ENCODE data around the gene NFIB. TPM values are rescaled to one million over a fixed set of nuclear protein-coding genes. Genes with fewer than 3 reads are reported as not detected.

Gene NFIB
- polyA plus RNA-seq, 1 of the 3 experiments (the other 2 are of a cell fraction) = 9.2 TPM

GRCh38 chr9:14286121-14286520 lies 27.8 kb downstream of the NFIB start (continued):
- no peak for TF ChIP-seq SMC3 (IDR thresholded peaks at IDR 0.05; ENCODE audit: low read depth, low read length)
- TF ChIP-seq FOXM1 (IDR thresholded peaks at IDR 0.05; ENCODE audit: low read depth) = no peak
- TF ChIP-seq EZH2phosphoT487 (IDR thresholded peaks at IDR 0.05; ENCODE audit: borderline replicate concordance, low read depth) = no peak
- TF ChIP-seq RCOR1 (IDR thresholded peaks at IDR 0.05; ENCODE audit: low read length) = no peak
- no peak for TF ChIP-seq ZBTB33 (IDR thresholded peaks at IDR 0.05; ENCODE audit: borderline replicate concordance, low read depth)
- no peak for TF ChIP-seq TAF1 (IDR thresholded peaks at IDR 0.05; ENCODE audit: borderline replicate concordance, low read depth, low read length)

- H3K27me3 ChIP-seq (ENCODE audit: insufficient read depth) = no peaks in the 10 kb centered on the region
- no peak for DNase-seq
- peak overlapping the region in 1 of 2 experiments; percentile 29; a peak in 3 of 4 replicates for H3K27ac ChIP-seq (ENCODE audit: low read depth in 2 of 2, low read length in 1 of 2)
- peaks cover 90% of the 10 kb centered on the region for H3K79me2 ChIP-seq (ENCODE audit: insufficient read depth)
- H3K4me1 ChIP-seq (ENCODE audit: control insufficient read depth in 1 of 2, insufficient read depth in 2 of 2, low read depth in 1 of 2, low read length in 1 of 2) = peaks cover 18 to 19% of the 10 kb centered on the region in 2 experiments; a peak in 3 of 4 replicates
- ChIA-PET CTCF (no interaction called here), POLR2A (no interaction called here)
- peaks cover 0 to 2% of the 10 kb centered on the region in 2 experiments for H3K36me3 ChIP-seq (replicated peaks in 1 of 2; ENCODE audit: control insufficient read depth in 1 of 2, insufficient read depth in 2 of 2, low read length in 1 of 2)
- no peak overlapping the region for H3K4me3 ChIP-seq (ENCODE audit: low read depth in 2 of 2, low read length in 1 of 2)
- TF ChIP-seq FOXM1 (IDR thresholded peaks at IDR 0.05; ENCODE audit: low read depth) = 0 out of 2 replicates have a peak, but pooled peaks have one; percentile 34
- no peak for TF ChIP-seq SIN3A (IDR thresholded peaks at IDR 0.05; ENCODE audit: borderline replicate concordance, low read depth, low read length)
- no peak for TF ChIP-seq RFX5 (IDR thresholded peaks at IDR 0.05; ENCODE audit: low read length)
- TF ChIP-seq TCF12 (IDR thresholded peaks at IDR 0.05) = peak; percentile 59
- TF ChIP-seq EP300 (IDR thresholded peaks at IDR 0.05; ENCODE audit: borderline replicate concordance in 1 of 2, low read depth in 1 of 2, low read length in 1 of 2) = peak in 1 of 2 experiments; percentile 41; a peak in 1 of 4 replicates
- TF ChIP-seq NFIC (IDR thresholded peaks at IDR 0.05; ENCODE audit: borderline replicate concordance) = 0 out of 2 replicates have a peak, but pooled peaks have one; percentile 21
- 0 out of 2 replicates have a peak, but pooled peaks have one; percentile 15 for TF ChIP-seq TEAD4 (IDR thresholded peaks at IDR 0.05; ENCODE audit: borderline replicate concordance, insufficient read depth)
- no peaks in the 10 kb centered on the region; the same call in 1 of the 2 replicates for H4K20me1 ChIP-seq (ENCODE audit: insufficient read depth)
- 48% methylated on average over 1 of the region's 1 CpG for WGBS (ENCODE audit: low lambda C conversion rate)
- H3K4me2 ChIP-seq = no peak overlapping the region
- H3F3A ChIP-seq (replicated peaks; ENCODE audit: insufficient read depth) = peaks cover 7% of the 10 kb centered on the region
- H3K9ac ChIP-seq = no peak overlapping the region
- H2AFZ ChIP-seq (ENCODE audit: low read depth) = no peak overlapping the region
- H3K9me2 ChIP-seq = no peaks in the 10 kb centered on the region
- no peaks in the 10 kb centered on the region for H3K9me3 ChIP-seq
Measured at GRCh38 chr9:14283276-14283675, 30.7 kb downstream of the NFIB start.

GRCh38 chr9:14281876-14282275 lies 32.1 kb downstream of the NFIB start:
- H3K4me3 ChIP-seq (ENCODE audit: low read depth in 2 of 2, low read length in 1 of 2) = no peak overlapping the region
- peaks cover 0 to 2% of the 10 kb centered on the region in 2 experiments for H3K36me3 ChIP-seq (replicated peaks in 1 of 2; ENCODE audit: control insufficient read depth in 1 of 2, insufficient read depth in 2 of 2, low read length in 1 of 2)
- H3K9me2 ChIP-seq = no peaks in the 10 kb centered on the region
- ChIA-PET POLR2A (no interaction called here), CTCF (no interaction called here)
- H2AFZ ChIP-seq (ENCODE audit: low read depth) = no peak overlapping the region
- no peak for DNase-seq
- H3K9me3 ChIP-seq = no peaks in the 10 kb centered on the region
- no peak for TF ChIP-seq MEF2A (IDR thresholded peaks at IDR 0.05; ENCODE audit: borderline replicate concordance, low read depth)
- no peak for TF ChIP-seq YY1 (IDR thresholded peaks at IDR 0.05; ENCODE audit: low read depth)
- TF ChIP-seq TAF1 (IDR thresholded peaks at IDR 0.05; ENCODE audit: borderline replicate concordance, low read depth, low read length) = no peak
- no peak for TF ChIP-seq FOSL2 (IDR thresholded peaks at IDR 0.05; ENCODE audit: borderline replicate concordance, low read depth)
- TF ChIP-seq PBX3 (IDR thresholded peaks at IDR 0.05) = no peak
- TF ChIP-seq IRF3 (IDR thresholded peaks at IDR 0.05; ENCODE audit: low read depth, low read length) = no peak
- no peak for TF ChIP-seq JUND (IDR thresholded peaks at IDR 0.05)
- no peak for TF ChIP-seq RXRA (IDR thresholded peaks at IDR 0.05; ENCODE audit: borderline replicate concordance, low read depth)
- TF ChIP-seq GATA2 (CRISPR knock-in tag; IDR thresholded peaks at IDR 0.05) = no peak
- TF ChIP-seq NRF1 (IDR thresholded peaks at IDR 0.05; ENCODE audit: low read depth, low read length) = no peak
- TF ChIP-seq GABPA (IDR thresholded peaks at IDR 0.05; ENCODE audit: low read depth) = no peak
- H3F3A ChIP-seq (replicated peaks; ENCODE audit: insufficient read depth) = peaks cover 9% of the 10 kb centered on the region
- H3K27me3 ChIP-seq (ENCODE audit: insufficient read depth) = no peaks in the 10 kb centered on the region
- peaks cover 90% of the 10 kb centered on the region for H3K79me2 ChIP-seq (ENCODE audit: insufficient read depth)
- no peaks in the 10 kb centered on the region; the same call in 1 of the 2 replicates for H4K20me1 ChIP-seq (ENCODE audit: insufficient read depth)
- no peak overlapping the region for H3K27ac ChIP-seq (ENCODE audit: low read depth in 2 of 2, low read length in 1 of 2)
- peaks cover 28 to 31% of the 10 kb centered on the region in 2 experiments; a peak in 3 of 4 replicates for H3K4me1 ChIP-seq (ENCODE audit: control insufficient read depth in 1 of 2, insufficient read depth in 2 of 2, low read depth in 1 of 2, low read length in 1 of 2)
- H3K9ac ChIP-seq = no peak overlapping the region
- no peak overlapping the region for H3K4me2 ChIP-seq

Measured in SK-N-SH (cell line).